ENCODE data around the gene GINS2.

DNA sequence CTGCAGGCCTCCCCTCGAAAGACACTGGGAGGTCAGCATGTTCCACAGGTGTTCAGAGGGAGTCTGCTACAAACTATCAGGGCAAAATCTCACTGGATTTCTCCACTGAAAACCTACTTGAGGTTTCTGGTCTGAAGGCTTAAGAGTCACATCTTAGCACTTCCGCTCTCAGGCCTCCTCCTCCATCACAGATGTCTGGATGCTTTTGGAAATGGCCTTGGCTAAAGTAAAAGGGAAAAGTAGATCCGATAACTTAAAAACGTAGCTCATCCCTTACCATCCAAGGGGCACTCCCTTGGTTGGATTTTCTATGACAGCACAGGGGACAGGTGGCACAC lies 14.4 kb downstream of the GINS2 start:
- TF ChIP-seq, protein P1, sequence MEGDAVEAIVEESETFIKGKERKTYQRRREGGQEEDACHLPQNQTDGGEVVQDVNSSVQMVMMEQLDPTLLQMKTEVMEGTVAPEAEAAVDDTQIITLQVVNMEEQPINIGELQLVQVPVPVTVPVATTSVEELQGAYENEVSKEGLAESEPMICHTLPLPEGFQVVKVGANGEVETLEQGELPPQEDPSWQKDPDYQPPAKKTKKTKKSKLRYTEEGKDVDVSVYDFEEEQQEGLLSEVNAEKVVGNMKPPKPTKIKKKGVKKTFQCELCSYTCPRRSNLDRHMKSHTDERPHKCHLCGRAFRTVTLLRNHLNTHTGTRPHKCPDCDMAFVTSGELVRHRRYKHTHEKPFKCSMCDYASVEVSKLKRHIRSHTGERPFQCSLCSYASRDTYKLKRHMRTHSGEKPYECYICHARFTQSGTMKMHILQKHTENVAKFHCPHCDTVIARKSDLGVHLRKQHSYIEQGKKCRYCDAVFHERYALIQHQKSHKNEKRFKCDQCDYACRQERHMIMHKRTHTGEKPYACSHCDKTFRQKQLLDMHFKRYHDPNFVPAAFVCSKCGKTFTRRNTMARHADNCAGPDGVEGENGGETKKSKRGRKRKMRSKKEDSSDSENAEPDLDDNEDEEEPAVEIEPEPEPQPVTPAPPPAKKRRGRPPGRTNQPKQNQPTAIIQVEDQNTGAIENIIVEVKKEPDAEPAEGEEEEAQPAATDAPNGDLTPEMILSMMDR (conservative IDR thresholded peaks at IDR 0.05), result no peak
- TF ChIP-seq EZH2 (IDR thresholded peaks at IDR 0.05; ENCODE audit: low read depth), result no peak
